Effector CD8-positive, alpha-beta T cell (primary cell): Measurements from ENCODE around the gene CEP57.
A peak's percentile ranks its signal among the peaks of the same experiment; 100 is the strongest.
"Not testable (repeated sequence)": the region's sequence is repeated elsewhere in the genome, so short reads cannot be mapped to it uniquely, and the experiment has no call there.

Experiments used
- DNase-seq: peaks from one replicate; lab custom pipeline; 2025; lab: John Stamatoyannopoulos, UW

The CEP57 gene

GRCh38 chr11:95796501-95796900 lies 6.2 kb downstream of the CEP57 start:
- DNase-seq = no peak

- no peak for DNase-seq
Measured at GRCh38 chr11:95799546-95799945, 9.2 kb downstream of the CEP57 start.

DNA sequence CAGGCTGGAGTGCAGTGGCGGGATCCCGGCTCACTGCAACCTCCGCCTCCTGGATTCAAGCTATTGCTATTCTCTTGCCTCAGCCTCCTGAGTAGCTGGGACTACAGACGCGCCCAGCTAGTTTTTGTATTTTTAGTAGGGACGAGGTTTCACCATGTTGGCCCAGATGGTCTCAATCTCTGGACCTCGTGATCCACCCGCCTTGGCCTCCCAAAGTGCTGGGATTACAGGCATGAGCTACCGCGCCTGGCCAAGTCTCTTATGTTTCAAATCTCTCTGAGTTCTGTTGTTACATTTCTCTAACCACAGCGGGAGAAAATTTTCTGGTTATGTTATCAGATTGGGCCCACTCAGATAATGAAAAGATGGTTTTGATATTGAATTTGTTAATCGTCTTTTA lies 10.1 kb downstream of the CEP57 start:
- DNase-seq = no peak

- DNase-seq = no peak
Measured at GRCh38 chr11:95802806-95803205, 12.5 kb downstream of the CEP57 start.

DNA sequence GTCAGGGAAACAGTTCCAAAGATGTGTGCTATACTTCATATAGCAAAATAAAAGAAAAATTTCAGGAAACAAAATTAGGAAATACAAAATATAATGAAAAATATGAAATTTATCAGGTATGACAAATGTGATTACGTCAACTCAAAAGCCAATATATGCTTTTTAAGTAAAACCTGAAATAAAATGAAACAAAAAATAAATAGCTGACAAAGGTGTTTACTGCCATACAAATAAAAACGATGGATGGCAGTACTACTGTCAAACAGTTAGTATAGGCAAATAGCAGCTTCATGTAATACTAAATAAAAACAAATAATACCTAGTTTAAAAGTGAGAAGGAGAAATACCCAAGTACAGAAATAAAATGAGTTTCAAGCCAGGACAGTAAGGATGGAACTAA lies 13.7 kb downstream of the CEP57 start:
- DNase-seq = no peak

- DNase-seq = no peak
Measured at GRCh38 chr11:95805869-95806268, 15.6 kb downstream of the CEP57 start.

- not testable (repeated sequence) for DNase-seq
Measured at GRCh38 chr11:95806464-95806863, 16.2 kb downstream of the CEP57 start.

- not testable (repeated sequence) for DNase-seq
Measured at GRCh38 chr11:95811052-95811451, 20.8 kb downstream of the CEP57 start.

DNA sequence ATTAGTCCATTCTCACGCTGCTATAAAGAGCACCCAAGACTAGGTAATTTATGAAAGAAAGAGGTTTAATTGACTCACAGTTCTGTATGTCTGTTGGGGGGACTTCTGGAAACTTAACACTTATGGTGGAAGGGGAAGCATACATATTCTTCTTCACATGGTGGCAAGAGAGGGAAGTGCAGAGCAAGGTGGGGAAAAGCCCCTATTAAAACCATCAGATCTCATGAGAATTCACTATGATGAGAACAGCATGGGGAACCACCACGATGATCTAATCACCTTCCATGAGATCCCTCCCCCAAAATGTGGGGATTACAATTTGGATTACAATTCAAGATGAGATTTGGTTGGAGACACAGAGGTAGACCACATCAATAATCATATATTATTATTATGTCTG lies 25.7 kb downstream of the CEP57 start:
- DNase-seq = no peak

GRCh38 chr11:95821640-95822039 lies 31.3 kb downstream of the CEP57 start:
- DNase-seq = no peak

DNA sequence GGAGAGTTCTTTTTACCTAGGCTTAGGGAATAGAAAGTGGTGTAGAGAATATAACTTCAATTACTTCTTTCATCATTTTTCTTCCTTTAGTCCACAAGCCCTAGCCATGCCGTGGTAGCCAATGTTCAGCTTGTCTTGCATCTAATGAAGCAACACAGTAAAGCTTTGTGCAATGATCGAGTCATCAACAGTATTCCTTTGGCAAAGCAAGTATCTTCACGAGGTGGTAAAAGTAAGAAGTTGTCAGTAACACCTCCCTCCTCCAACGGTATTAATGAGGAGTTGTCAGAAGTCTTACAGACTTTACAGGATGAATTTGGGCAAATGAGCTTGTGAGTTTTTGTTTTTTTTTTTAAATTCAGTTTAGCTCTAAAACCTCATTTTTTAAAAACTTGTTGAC lies 37.4 kb downstream of the CEP57 start:
- DNase-seq = no peak

DNA sequence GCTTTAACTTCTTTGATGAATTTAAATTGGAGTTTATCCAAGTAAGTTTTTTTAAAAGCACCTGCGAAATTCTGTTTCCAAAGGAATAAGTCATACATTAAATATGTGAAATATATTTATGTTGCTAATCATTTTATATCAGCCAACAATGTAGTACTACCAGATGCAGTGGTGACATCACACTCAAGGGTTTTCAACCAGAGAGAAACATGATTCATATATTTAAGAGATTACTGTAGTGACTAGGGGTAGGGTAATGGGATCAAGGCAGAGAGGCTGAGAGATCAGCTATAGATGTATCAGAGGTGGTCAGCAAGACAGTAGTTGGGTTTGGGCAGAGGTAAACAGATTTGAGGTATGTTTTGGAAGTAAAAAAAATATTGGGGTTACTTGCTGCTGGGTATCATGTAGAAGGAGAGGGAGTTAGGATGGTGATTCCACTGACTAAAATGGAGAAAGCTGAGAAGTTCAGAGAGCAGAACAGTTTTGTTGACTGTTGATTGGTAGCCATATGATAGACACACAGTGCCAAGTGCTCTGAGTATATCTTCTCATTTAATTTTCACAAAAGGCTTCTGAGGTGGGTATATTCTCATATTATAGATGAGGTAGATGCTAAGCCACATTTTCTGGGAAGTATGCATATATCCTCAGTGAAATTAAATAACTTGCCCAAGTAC lies 39.4 kb downstream of the CEP57 start:
- no peak for DNase-seq

DNA sequence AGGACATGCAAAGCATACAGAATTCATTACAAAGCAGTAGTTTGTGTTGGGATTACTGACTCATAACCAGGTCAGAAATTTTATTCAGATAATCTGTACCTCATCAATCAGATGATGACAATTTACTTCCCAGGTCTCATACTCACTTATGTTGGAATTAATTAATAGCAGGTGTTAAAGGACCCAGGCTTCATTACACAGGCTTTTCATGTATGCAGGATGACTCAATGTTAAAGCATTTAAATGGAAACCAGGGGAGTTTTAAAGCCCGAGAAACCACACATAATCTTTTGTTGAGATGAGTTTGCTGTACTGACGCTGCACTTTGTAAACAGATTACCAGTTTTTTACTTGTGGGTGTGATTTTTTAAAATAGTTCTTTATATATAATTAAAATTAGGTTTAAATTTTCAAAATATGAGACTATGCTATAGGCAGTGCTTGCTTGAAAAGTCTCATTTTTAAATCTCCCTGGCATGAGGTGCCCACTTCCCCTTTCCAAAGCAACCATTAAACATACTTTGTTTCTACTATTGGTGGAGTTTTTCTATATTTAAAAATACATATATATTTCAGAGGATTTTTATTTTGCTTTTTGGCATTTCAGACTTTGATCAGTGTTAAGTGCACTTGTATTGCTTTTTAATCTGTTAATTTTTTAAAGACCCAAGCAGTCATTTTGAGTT lies 41.0 kb downstream of the CEP57 start:
- DNase-seq = no peak

GRCh38 chr11:95832763-95833162 lies 42.5 kb downstream of the CEP57 start:
- DNase-seq = no peak

- DNase-seq = no peak
Measured at GRCh38 chr11:95833378-95833777, 43.1 kb downstream of the CEP57 start.

DNA sequence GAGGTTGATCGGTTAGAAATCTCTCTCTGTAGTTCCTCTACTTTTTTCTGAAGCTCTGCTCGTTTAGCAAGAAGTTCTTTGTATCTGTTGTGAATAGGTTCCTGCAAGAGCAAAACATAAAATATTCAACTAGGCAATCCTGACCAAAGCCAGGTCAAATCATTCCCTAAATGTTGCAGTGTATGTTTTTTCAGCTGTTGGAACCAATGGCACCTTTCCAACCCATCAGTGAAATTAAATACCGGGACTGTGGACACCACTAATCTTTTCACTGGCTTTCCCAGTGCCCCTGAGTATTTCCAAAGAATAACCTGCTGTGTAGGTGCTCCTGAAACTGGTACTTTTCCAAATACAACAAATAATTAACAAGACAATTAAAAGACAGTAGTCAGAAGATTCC lies 45.1 kb downstream of the CEP57 start:
- no peak for DNase-seq

GRCh38 chr11:95835768-95836488 lies 45.6 kb downstream of the CEP57 start:
- peak; percentile 35 for DNase-seq

GRCh38 chr11:95845167-95845566 lies 54.9 kb downstream of the CEP57 start:
- DNase-seq = no peak

GRCh38 chr11:95849087-95849825 lies 59.0 kb downstream of the CEP57 start:
- DNase-seq = no peak

DNA sequence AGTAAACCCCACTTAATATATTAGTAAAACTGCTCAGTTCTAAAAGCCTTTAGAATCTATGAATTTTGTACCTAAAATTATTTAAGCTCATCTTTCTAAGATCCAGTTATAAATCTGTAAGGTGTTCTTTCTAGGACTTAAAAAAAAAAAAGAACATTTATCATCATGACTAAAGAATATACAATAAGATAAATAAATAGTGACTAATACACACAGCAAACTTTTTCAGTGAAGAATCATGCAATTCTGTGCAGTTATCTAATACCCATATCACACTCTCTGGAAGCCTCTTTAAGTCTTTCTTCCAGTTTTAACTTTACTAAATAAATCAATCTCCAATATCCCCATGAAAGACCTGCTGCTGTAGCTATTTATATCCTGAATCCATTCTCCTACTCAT lies 59.8 kb downstream of the CEP57 start:
- DNase-seq = no peak

GRCh38 chr11:95853138-95853537 lies 62.8 kb downstream of the CEP57 start:
- no peak for DNase-seq

- DNase-seq = no peak
Measured at GRCh38 chr11:95853862-95854261, 63.6 kb downstream of the CEP57 start.
